Fibroblast of skin of left biceps (primary cell): Measurements from ENCODE around the gene PRIM1.
"Not testable (repeated sequence)": the region's sequence is repeated elsewhere in the genome, so short reads cannot be mapped to it uniquely, and the experiment has no call there.

ENCODE experiments used
- DNase-seq, 2 experiments: peaks; one replicate each; pipeline ENCODE4 v3.0.0-alpha.2; 2013; ENCODE audit warnings: low read depth in 2 of 2

The PRIM1 gene

DNA sequence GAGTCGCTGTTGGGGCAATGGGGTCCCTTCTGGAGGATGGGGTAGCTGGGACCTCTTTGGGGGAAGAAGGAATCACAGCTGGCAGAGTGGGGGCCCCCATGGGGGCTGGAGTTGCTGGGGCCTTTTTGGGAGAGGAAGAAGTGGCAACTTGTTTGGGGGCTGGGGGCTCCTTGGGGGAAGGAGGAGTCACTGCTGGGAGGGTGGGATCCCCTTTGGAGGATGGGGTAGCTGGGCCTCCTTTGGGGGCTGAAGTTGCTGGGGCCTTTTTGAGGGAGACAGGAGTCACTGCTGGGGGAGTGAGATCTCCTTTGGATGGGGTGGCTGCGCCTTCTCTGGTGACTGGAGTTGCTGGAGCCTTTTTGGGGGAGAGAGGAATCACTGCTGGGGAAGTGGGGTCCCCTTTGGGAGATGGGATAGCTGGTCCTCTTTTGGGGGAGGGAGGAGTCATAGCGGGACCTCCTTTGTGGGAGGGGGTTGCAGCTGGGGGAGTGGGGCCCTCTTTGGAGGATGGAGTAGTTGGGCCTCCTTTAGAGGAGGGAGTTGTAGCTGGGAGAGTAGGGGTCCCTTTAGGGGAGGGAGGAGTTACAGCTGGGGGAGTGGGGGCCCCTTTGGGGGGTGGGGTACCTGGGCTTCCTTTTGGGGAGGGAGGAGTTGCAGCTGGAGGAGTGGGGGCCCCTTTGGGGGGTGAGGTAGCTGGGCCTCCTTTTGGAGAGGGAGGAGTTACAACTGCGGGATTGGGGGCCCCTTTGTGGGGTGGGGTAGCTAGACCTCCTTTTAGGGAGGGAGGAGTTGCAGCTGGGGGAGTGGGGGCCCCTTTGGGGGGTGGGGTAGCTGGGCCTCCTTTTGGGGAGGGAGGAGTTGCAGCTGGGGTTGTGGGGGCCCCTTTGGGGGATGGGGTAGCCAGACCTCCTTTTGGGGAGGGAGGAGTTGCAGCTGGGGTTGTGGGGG is 34.9 kb downstream of the PRIM1 start:
- no peak for DNase-seq

GRCh38 chr12:56716458-56716857 is 35.7 kb downstream of the PRIM1 start:
- no peak for DNase-seq

GRCh38 chr12:56715798-56716197 is 36.3 kb downstream of the PRIM1 start:
- DNase-seq, result no peak

- no peak for DNase-seq
Observed at GRCh38 chr12:56714431-56714929, 37.6 kb downstream of the PRIM1 start.

DNA sequence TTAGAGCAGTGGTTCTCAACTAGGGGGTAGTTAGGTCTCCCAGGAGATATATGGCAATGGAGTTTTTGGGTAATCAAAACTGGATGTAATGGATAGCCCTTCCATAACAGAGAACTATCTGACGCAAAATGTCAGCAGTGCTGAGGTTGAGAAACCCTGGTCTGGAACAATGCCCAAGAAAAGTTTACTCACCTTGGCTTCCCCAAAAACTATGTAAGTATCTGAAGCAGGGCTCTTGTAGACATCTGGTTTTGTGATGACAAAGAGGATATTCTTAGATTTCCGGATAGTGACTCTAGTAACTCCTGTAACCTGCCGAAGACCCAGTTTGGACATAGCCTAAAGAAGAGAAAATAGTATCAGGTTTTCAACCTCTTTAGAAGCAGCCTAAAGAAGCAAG is 38.8 kb downstream of the PRIM1 start:
- no peak for DNase-seq

GRCh38 chr12:56709759-56710376 is 42.3 kb downstream of the PRIM1 start:
- DNase-seq, result no peak

GRCh38 chr12:56704522-56704921 is 47.6 kb downstream of the PRIM1 start:
- not testable (repeated sequence) for DNase-seq

- DNase-seq, result no peak
Observed at GRCh38 chr12:56699020-56699661, 53.0 kb downstream of the PRIM1 start.

- no peak for DNase-seq
Observed at GRCh38 chr12:56695327-56696101, 56.6 kb downstream of the PRIM1 start.

GRCh38 chr12:56694161-56694560 is 58.0 kb downstream of the PRIM1 start:
- DNase-seq, result no peak

DNA sequence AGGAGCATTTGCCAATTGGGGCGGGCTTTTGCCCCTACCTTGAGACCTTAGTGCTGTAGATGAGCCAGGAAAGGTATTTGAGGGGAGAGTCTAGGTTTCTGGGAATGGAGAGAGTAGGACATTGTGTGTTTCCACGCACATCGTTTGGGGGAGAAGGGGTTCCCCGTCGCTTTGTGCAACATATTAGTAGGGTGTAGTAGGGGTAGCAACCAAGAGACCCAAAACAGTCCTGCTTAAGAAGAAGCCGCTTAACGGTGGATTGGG is 63.3 kb downstream of the PRIM1 start:
- no peak for DNase-seq

GRCh38 chr12:56688129-56688845 is 63.8 kb downstream of the PRIM1 start, which contains the start of gene PTGES3:
TSS of gene PTGES3 (minus strand) at chr12:56688284. CDS start at chr12:56687999, 285 bp downstream.
- DNase-seq, result peak; percentile 96

GRCh38 chr12:56687223-56688128 is 64.6 kb downstream of the PRIM1 start:
- DNase-seq, result no peak

DNA sequence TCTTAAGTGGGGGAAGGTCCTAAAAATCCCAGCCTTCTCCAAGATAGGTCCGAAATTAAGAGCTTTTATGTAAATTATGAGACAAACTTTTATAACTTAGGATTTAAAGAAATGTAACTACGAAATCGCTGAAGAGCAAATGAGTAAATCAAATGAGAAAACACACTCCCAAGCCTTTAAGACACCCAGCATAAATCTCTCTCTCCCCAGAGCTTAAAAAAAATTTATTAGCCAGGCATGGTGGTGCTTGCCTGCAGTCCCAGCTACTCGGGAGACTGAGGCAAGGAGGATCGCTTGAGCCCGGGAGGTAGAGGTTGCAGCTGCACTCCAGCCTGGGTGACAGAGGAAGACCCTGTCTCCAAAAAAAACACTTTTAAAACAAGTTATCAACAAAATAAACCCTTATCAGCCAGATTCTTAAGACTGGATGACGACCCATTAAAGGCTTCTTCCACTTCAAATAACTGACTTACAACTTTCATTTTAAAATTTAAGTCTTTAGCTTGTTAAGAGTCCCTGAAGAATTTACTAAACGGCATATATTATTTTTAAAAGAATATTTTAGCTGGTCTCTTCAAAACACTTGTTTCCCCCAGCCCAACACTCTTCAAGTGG is 67.3 kb downstream of the PRIM1 start:
- no peak for DNase-seq

DNA sequence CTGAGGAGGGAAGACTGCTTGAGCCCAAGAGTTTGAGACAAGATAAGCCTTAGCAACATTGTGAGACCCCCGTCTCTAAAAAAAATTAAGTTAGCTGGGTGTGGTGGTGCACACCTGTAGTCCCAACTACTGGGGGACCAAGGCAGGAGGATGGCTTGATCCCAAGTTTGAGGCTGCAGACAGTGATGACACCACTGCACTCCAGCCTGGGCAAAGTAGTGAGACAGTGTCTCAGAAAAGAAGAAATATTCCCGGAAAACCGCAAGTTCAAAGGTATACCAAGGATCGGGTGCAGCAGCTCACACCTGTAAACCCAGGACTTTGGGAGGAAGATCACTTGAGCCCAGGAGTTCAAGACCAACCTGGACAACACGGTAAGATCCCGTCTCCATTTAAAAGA is 69.8 kb downstream of the PRIM1 start:
- no peak for DNase-seq
